GM21619 (cell line): ENCODE results near the gene SLC4A1.

ENCODE experiments used
- ATAC-seq: cut with Tn5 transposase; IDR thresholded peaks from one replicate; pipeline ENCODE4 v1.9.1; 2021; ENCODE audit not compliant: unreplicated experiment

SLC4A1 gene

DNA sequence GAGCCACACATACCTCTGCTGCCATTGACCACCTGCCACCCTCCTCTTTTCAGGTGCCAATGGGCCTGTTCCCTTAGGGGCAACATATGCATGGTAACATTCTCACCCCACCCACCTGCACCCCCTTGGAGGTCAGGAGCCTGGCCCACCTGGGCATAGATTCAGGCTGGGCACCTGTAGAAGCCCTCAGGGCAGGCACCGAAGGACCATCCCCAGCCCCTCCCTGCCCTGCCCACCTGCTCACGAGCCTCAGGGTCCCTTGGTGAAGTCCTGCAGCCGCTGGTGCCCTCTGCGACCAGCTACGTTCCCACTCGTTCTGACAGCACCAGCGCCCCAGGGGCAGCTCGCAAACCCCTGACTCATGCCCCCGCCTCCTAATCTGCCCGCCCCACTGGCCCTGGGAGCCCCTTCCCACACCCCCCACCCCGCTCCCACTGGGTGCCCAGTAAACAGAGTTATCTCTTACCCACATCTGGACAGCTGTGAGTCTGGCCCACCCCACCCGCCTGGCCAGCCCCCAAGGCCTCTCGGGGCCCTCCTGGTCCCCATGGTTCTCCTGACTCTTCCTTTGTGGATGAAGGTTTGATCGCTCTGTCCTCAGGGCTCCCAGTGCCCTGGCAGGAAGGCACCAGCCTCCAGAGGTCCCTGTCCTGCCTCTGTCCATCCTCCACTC is at the start of gene SLC4A1:
Gene SLC4A1 (minus strand): TSS at position 318 of the 673 bp plus-strand sequence. CDS start 5,269 bp downstream, outside the sequence.
- no peak for ATAC-seq

DNA sequence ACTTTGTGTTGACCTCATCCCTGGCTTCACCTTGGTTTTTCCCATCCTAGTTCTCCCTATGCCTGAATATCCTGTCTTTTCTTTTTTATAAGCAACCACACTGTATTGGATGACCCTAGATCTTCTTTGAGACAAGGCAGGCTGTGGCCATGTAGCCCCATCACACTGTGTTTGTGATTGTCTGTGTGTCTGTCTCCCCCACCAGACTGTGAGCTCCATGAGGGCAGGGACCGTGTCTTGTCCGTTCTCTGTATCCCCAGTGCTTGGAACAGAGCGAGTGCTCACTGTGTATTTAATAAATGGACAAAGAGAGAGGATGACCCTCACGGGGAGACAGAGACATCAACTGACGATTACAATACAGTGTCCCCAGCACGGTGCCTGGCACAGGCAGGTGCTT is 49.6 kb upstream of the SLC4A1 start:
- no peak for ATAC-seq

- no peak for ATAC-seq
These were observed 48.1 kb upstream of the SLC4A1 start for GRCh38 chr17:44315760-44316731.

GRCh38 chr17:44314869-44315661 is 47.1 kb upstream of the SLC4A1 start:
- no peak for ATAC-seq

GRCh38 chr17:44314524-44314868 is 46.6 kb upstream of the SLC4A1 start:
- ATAC-seq = no peak

- ATAC-seq = no peak
These were observed 46.1 kb upstream of the SLC4A1 start for GRCh38 chr17:44314031-44314430.

GRCh38 chr17:44312396-44313104 is 44.6 kb upstream of the SLC4A1 start:
- no peak for ATAC-seq

GRCh38 chr17:44311562-44312181 is 43.7 kb upstream of the SLC4A1 start:
- no peak for ATAC-seq

DNA sequence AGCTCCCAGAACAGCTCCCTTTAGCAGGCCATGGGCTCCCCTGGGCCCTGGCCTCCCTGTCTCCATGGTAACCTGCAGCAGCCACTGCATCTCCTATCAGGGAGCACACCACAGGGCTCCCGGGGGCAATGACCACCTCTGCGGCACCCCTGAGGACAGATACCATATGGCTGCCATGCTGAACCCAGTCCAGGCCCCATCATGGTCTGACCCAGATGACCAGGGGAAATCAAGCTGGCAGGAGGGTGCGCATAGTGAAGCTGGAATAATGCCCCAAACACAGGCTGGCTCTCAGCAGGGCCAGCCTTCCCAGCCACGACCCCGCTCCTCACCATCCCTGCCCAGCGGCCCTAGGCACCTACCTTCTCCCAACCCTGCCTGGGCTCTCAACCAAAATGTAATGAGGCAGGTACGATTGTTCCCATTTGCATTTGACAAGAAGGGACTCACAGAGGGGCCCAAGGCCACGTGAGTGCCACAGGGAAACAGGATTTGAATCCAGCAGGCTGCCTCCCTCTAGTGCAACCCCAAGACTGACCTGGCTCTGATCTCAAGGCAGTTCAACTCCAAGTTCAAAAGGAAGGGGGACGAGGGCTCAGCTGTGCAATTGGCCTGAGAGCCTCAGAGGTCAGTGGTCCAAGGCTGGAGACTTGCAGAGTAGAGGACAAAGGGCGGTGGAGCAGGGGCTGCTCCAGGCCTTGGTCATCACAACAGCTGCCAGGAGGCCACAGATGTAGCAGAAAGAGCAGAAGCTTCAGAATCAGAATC is 42.9 kb upstream of the SLC4A1 start:
- ATAC-seq = no peak

DNA sequence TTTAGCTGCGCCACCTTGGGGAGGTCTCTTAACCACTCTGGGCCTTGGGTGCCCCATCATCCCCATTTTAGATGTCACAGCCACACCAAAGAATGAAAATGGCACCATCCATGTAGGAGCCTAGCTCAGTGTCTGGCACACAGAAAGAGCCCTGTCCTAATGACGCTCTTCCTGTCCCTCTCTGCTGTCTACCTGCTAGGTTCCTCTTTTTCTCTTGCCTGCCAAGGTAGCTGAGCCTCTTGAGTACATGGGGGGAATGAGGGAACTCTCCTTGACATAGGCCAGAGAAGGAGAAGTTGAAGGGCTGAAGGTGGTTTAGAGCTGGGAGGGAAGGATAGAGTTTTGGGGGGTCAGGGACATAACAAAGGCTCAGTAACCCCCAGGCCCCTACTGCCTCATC is 42.3 kb upstream of the SLC4A1 start:
- ATAC-seq = no peak

DNA sequence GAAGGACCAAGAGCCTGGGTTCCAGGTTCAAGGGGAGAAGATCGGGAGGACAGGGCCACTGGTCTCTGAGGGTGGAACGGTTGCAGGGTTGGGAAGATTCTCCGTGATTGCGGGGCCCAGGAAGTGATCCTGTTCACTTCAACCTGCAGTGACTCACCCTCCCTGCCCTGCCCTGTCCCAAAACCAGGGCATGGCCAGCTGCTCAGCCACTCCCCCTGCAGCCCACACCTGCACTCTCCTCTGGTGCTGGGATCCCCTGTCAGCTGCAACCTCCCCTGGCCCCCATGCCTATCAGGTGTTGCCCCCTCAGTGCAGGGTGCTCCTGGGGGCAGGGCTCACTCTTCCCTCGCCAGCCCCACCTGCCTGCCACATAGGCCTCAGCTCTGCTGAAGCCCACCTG is 41.5 kb upstream of the SLC4A1 start:
- ATAC-seq = no peak

DNA sequence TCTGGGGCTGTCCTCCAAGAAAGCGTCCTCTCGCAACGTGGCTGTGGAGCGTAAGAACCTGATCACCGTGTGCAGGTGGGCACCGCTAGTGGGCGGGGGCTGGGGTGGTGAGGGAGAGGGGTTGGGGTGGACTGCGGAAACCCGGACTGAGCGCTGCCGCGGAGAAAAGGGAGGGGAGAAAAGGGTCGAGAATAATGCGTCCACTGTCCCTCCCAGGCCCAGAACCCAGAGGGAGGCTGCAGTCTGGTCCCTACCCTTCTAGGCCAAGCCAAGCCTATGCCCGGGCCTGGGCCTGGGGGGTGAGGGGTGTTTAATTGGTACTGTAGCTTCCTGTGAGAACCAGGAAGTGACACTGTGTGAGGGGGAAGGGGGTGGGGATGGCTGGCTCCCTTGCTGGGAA is 40.9 kb upstream of the SLC4A1 start:
- ATAC-seq = no peak

- ATAC-seq = no peak
These were observed 40.4 kb upstream of the SLC4A1 start, which contains the start of gene RUNDC3A for GRCh38 chr17:44308320-44308818. RUNDC3A (plus strand) TSS chr17:44308601; CDS start chr17:44308833, 232 bp downstream.

- ATAC-seq = no peak
These were observed 39.7 kb upstream of the SLC4A1 start for GRCh38 chr17:44307387-44308186.

GRCh38 chr17:44304651-44305050 is 36.7 kb upstream of the SLC4A1 start:
- ATAC-seq = no peak

DNA sequence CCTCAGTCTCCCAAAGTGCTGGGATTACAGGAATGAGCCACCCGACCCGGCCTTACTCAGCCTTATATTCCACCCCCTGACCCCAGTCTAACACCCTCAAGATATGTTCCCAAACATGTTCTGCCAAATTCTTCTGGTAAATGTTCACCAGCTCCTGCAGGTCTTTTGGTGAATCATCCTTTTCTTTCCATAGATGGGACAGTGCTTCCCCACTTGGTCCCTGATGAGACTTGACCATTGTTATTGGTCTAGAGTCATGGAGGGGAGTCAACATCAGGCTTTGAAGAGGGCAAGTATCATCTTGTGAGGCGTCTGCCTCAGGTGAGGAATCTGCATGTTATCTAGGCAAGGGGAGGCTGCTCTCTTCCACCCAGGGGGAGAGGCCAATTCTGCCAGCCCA is 30.0 kb upstream of the SLC4A1 start:
- ATAC-seq = no peak

DNA sequence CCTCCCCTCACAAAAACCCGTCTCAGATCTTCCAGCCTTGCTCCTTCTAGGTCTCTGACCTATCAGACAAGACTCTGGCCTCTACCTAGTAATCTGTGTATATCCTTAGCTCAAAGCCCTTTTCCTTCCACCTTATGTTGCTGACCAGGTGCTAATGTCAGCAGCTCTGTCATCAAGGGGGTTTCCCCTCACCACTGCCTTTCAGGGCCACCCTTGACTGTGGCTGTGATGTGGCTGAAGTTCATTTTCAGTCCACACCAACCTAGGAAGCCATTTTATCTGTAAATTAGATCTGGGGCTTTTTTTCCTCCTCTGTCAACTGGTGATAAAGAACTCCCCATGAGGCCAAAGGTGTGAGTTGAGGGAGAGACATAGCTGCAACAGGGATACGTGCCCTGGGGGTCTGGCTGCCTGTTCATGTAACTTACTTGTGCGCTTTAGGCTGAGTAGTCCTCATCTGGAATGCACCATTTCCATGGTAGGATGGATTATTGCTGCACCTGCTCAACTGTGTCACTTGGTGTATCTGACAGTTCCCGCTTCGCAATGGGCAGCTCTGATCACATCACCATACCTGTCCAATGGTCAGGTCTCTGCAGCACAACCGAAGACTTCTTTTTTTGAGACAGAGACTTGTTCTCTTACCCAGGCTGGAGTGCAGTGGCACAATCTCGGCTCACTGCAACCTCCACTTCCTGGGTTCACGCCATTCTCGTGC is 25.7 kb upstream of the SLC4A1 start:
- ATAC-seq = no peak

DNA sequence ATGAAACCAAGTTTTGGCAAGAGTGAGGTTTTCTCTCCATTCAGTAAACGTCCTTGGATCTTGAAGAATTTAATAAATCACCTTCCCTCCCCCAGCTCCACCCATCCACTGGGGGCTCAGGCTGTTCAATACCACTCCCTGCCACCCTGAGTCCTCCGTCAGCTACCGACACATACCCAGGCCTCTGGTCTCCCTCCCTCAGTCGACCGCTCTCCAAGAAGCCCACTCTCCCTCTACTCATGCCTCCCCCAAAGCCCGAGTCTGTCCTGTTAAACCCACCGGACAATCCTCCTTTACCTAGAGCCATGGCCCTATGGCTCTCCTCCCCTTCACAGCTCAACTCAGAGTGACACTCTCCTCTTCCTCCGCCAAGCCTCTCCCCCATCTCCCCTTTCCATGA is 19.7 kb upstream of the SLC4A1 start:
- ATAC-seq = no peak
